ENCODE measurements around the gene MAOB.
"Not testable (repeated sequence)": the region's sequence is repeated elsewhere in the genome, so short reads cannot be mapped to it uniquely, and the experiment has no call there.

The MAOB gene

GRCh38 chrX:43882294-43882681 lies at the start of gene MAOB:
Gene MAOB (minus strand): TSS chrX:43882450. CDS start chrX:43882299, 151 bp downstream.
- Histone ChIP-seq H3K36me3 (no peaks in the 10 kb centered on the region), H3K4me3 (ENCODE audit: low read depth, low read length) (peak within 1 kb of the TSS; percentile 17), H3K9me3 (ENCODE audit: severe bottlenecking) (no peaks in the 10 kb centered on the region), H3K27ac (no peak within 1 kb of the TSS), H3K27me3 (ENCODE audit: insufficient read depth, low read depth, severe bottlenecking) (peaks cover 6% of the 10 kb centered on the region)
- peak; percentile 28 for DNase-seq
- TF ChIP-seq, protein P1, sequence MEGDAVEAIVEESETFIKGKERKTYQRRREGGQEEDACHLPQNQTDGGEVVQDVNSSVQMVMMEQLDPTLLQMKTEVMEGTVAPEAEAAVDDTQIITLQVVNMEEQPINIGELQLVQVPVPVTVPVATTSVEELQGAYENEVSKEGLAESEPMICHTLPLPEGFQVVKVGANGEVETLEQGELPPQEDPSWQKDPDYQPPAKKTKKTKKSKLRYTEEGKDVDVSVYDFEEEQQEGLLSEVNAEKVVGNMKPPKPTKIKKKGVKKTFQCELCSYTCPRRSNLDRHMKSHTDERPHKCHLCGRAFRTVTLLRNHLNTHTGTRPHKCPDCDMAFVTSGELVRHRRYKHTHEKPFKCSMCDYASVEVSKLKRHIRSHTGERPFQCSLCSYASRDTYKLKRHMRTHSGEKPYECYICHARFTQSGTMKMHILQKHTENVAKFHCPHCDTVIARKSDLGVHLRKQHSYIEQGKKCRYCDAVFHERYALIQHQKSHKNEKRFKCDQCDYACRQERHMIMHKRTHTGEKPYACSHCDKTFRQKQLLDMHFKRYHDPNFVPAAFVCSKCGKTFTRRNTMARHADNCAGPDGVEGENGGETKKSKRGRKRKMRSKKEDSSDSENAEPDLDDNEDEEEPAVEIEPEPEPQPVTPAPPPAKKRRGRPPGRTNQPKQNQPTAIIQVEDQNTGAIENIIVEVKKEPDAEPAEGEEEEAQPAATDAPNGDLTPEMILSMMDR (IDR thresholded peaks at IDR 0.05; ENCODE audit: low read depth, low read length): no peak

- not testable (repeated sequence) for H3K27ac ChIP-seq; H3K27me3 ChIP-seq (ENCODE audit: insufficient read depth, low read depth, severe bottlenecking); DNase-seq; H3K36me3 ChIP-seq; H3K9me3 ChIP-seq (ENCODE audit: severe bottlenecking); H3K4me3 ChIP-seq (ENCODE audit: low read depth, low read length)
Measured at GRCh38 chrX:43922032-43922431, 39.8 kb upstream of the MAOB start.

GRCh38 chrX:43910772-43911171 lies 28.5 kb upstream of the MAOB start:
- not testable (repeated sequence) for H3K4me3 ChIP-seq (ENCODE audit: low read depth, low read length); DNase-seq; H3K27me3 ChIP-seq (ENCODE audit: insufficient read depth, low read depth, severe bottlenecking); H3K36me3 ChIP-seq; H3K27ac ChIP-seq; H3K9me3 ChIP-seq (ENCODE audit: severe bottlenecking)

DNA sequence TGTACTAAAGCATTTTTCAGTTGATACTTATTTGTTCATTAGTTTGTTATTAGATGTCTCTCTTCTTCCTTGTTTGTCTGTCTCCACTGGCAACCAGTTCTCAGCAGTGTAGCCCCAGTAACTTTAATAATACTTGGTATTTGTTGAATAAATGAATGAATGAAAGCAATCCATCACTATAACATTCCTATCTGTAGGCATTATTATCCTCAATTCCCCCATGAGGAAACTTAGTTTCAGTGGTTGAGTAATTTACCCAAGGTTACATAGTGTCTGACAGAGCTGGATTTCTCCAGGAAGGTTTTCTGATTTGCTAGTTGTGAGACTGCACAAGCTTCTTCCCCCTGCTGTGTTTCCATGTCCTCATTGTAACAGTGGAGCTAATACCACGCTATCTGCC lies 27.8 kb upstream of the MAOB start:
- peak; percentile 34 for DNase-seq
- TF ChIP-seq, protein P1 (IDR thresholded peaks at IDR 0.05; ENCODE audit: low read depth, low read length): no peak
- Histone ChIP-seq H3K36me3 (no peaks in the 10 kb centered on the region), H3K9me3 (ENCODE audit: severe bottlenecking) (no peaks in the 10 kb centered on the region), H3K27ac (no peak overlapping the region), H3K27me3 (ENCODE audit: insufficient read depth, low read depth, severe bottlenecking) (no peaks in the 10 kb centered on the region), H3K4me3 (ENCODE audit: low read depth, low read length) (no peak overlapping the region)

DNA sequence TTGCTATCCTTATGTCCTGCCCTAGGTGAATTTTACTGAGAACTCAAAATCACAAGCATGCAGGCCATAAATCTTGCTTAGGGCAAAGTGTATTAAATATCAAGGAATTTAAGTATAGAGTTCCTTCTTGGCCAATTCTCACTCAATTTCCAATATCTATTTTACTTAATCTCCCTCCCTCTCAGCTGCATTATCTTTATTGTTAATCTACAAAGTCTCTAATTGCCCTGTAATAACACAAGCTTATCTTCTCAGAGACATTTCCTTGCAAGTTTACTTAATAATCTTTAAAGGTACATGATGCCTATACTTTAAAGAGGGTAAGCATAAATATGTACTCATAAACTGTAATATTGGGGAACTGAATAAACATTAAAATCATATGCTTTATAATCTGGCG lies 26.9 kb upstream of the MAOB start:
- Histone ChIP-seq H3K27me3 (ENCODE audit: insufficient read depth, low read depth, severe bottlenecking) (no peaks in the 10 kb centered on the region), H3K4me3 (ENCODE audit: low read depth, low read length) (no peak overlapping the region), H3K27ac (no peak overlapping the region), H3K9me3 (ENCODE audit: severe bottlenecking) (no peaks in the 10 kb centered on the region), H3K36me3 (no peaks in the 10 kb centered on the region)
- TF ChIP-seq, protein P1 (IDR thresholded peaks at IDR 0.05; ENCODE audit: low read depth, low read length): no peak
- DNase-seq: no peak

DNA sequence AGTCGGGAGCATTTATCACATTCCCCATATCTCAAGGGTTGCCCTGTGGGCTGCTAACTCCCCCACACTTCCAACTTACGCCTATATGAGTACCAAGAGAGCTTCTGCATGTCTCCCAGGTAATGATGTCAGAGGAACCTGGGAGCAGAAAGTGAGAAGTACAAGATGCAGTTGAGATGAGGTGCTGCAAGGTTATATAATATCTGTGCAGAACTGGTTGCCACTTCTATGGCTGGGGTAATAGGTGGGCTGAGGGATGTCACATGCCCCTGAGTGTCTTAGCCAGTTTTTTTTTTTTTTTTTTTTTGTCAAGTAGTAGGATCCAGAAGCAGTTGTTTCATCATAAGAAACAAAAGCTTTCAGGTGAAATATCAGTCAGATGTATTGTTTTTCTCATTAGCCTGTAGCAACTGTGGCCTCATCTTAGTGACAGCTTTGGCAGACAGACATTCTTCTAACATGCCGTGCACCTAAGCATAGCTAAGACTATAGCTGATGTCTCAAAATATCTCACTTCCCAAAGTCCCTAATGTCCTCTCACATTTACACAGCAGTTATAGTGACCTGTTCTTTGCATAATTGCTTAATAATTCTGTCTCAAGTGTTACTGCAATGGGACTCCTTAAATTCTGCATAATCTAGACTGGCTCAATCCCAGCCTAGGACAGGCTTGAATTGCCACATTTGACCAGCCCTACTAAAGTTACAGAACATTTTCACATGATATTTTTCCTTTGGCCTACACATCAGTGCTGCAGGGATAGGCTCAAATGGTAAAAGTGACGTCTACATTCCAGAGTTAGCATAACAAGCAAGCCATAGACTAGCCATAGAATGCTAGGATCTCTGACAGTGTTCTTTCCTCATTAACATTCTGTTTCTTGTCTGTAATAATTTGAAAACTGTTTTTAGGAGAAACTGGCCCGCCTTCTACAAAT lies 17.9 kb upstream of the MAOB start:
- no peaks in the 10 kb centered on the region for H3K36me3 ChIP-seq
- DNase-seq: no peak
- H3K9me3 ChIP-seq (ENCODE audit: severe bottlenecking): no peaks in the 10 kb centered on the region
- peaks cover 2% of the 10 kb centered on the region for H3K27me3 ChIP-seq (ENCODE audit: insufficient read depth, low read depth, severe bottlenecking)
- no peak overlapping the region for H3K27ac ChIP-seq
- TF ChIP-seq, protein P1 (IDR thresholded peaks at IDR 0.05; ENCODE audit: low read depth, low read length): no peak
- H3K4me3 ChIP-seq (ENCODE audit: low read depth, low read length): no peak overlapping the region
